Measurements from ENCODE around the gene PFDN1. TPM values are rescaled to one million over a fixed set of nuclear protein-coding genes. Genes with fewer than 3 reads are reported as not detected.

PFDN1 gene
- total RNA-seq, 2 experiments from 2014 or later = 49.1 to 50.6 TPM

DNA sequence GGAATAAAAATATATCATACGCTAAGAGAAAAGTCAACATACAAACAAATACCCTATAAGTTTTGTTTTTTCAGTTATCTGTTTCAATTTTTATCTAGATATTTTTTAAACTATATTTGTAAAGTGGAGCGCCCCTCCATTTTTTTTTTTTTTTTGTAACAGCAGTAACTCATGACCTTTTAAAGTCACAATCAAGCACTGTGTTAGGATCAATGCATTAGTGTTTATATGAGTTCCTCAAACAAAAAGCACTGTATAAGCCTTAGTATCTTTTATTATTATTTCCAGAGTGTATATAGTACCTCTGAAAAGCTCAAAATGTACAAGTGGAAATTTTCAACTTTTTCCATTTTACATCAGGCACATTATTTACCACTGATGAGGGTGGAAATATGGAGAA is 20.6 kb downstream of the PFDN1 start:
- TF ChIP-seq, protein P1, sequence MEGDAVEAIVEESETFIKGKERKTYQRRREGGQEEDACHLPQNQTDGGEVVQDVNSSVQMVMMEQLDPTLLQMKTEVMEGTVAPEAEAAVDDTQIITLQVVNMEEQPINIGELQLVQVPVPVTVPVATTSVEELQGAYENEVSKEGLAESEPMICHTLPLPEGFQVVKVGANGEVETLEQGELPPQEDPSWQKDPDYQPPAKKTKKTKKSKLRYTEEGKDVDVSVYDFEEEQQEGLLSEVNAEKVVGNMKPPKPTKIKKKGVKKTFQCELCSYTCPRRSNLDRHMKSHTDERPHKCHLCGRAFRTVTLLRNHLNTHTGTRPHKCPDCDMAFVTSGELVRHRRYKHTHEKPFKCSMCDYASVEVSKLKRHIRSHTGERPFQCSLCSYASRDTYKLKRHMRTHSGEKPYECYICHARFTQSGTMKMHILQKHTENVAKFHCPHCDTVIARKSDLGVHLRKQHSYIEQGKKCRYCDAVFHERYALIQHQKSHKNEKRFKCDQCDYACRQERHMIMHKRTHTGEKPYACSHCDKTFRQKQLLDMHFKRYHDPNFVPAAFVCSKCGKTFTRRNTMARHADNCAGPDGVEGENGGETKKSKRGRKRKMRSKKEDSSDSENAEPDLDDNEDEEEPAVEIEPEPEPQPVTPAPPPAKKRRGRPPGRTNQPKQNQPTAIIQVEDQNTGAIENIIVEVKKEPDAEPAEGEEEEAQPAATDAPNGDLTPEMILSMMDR (IDR thresholded peaks at IDR 0.05) = no peak
- DNase-seq = no peak
- no peaks in the 10 kb centered on the region for H3K9me3 Mint-ChIP-seq
- no peak overlapping the region for H3K4me3 Mint-ChIP-seq
- H3K27me3 Mint-ChIP-seq = no peaks in the 10 kb centered on the region
- H3K4me1 Mint-ChIP-seq (ENCODE audit: low read depth) = peaks cover 23% of the 10 kb centered on the region
- ATAC-seq = no peak
- no peak overlapping the region for H3K27ac Mint-ChIP-seq
- CTCF ChIA-PET = interaction anchor here (1.0 to 4.2 kb wide), 3 partner anchors 38 to 70 kb away, joined by 3 to 22 read pairs (median 3); no protein-coding TSS in a partner anchor
- intact Hi-C loops (cut with micrococcal nuclease) = no loop called here
- H3K36me3 Mint-ChIP-seq (ENCODE audit: low read depth) = peaks cover 7% of the 10 kb centered on the region
- POLR2A ChIA-PET = no interaction called here

DNA sequence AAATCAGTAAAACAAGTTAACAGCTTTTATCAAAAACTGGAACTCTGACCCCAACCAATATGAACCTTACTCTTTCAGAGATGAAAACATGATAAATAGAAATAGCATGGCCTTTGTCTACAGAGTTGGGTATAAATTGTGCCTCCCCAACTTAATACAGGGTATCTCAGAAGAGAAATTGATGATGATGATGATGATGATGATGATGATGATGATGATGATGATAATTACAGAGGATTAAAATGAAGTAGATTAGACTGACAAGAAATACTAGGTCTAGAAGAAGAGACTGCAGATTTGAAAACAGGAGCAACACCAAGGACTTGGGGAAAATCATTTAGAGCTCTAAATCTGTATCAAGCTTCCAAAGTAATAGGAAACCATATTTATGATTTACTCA is 27.1 kb downstream of the PFDN1 start:
- POLR2A ChIA-PET = interaction anchor here (0.8 kb wide), 1 partner anchor 14 kb away, joined by 3 read pairs; no protein-coding TSS in a partner anchor
- H3K27me3 Mint-ChIP-seq = no peaks in the 10 kb centered on the region
- ATAC-seq (no peak), DNase-seq (no peak)
- intact Hi-C loops (cut with micrococcal nuclease) = no loop called here
- peaks cover 18% of the 10 kb centered on the region for H3K36me3 Mint-ChIP-seq (ENCODE audit: low read depth)
- no peak overlapping the region for H3K4me3 Mint-ChIP-seq
- TF ChIP-seq, protein P1 (IDR thresholded peaks at IDR 0.05) = no peak
- CTCF ChIA-PET = interaction anchor here (1.2 to 1.8 kb wide), 5 partner anchors 12 to 97 kb away, joined by 3 to 6 read pairs (median 5); no protein-coding TSS in a partner anchor
- H3K4me1 Mint-ChIP-seq (ENCODE audit: low read depth) = peaks cover 20% of the 10 kb centered on the region
- H3K9me3 Mint-ChIP-seq = no peaks in the 10 kb centered on the region
- no peak overlapping the region for H3K27ac Mint-ChIP-seq

DNA sequence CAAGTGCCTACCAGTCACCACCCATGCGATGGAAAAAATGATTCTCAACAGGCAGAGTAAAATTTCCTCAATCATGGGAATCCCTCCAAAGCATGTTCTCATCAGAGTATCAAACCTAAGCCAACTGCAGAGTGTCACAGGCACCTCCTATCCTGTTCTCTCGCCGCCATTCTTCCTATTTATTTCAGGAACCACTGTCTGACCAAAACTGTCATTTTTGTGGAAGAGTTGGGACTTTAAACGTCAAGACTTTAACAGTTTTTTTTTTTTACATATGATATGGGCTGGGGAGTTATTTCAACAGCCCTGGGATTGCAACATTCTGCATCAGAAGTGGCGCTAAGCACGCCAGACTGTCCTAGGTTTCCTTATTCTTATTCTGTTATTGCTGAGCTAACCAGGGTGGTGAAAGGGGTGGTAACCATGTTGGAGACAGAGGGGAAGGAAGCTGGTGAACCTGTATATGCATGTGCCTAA is 29.5 kb downstream of the PFDN1 start:
- Mint-ChIP-seq H3K27me3 (no peaks in the 10 kb centered on the region), H3K9me3 (no peaks in the 10 kb centered on the region), H3K4me3 (no peak overlapping the region), H3K36me3 (ENCODE audit: low read depth) (peaks cover 17% of the 10 kb centered on the region), H3K27ac (peak overlapping the region; percentile 22), H3K4me1 (ENCODE audit: low read depth) (peaks cover 16% of the 10 kb centered on the region)
- POLR2A ChIA-PET = no interaction called here
- TF ChIP-seq, protein P1 (IDR thresholded peaks at IDR 0.05) = no peak
- CTCF ChIA-PET = interaction anchor here (0.8 to 1.3 kb wide), 4 partner anchors 13 to 79 kb away, joined by 3 read pairs; no protein-coding TSS in a partner anchor
- intact Hi-C loops (cut with micrococcal nuclease) = no loop called here
- DNase-seq (no peak), ATAC-seq (no peak)

DNA sequence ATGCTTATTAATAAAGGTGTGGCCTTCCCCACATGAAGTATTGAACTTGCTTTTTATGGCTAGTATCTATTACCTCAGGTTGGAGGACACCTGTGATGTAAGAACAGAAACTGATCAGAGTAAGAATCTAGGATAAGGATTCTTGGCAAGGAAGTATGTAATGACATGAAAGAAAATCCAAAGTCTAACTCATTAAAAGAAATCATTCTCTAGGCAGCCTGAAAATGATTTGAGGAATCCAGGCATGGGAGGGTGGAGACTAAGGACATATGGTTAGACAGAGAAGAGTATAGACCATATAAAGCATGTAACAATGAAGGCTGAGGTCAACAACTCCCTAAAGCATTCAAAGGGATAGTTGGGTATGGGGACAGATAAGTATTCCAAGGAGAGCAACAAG is 32.9 kb downstream of the PFDN1 start:
- H3K36me3 Mint-ChIP-seq (ENCODE audit: low read depth) = peaks cover 9% of the 10 kb centered on the region
- no peak for ATAC-seq
- intact Hi-C loops (cut with micrococcal nuclease) = no loop called here
- H3K27me3 Mint-ChIP-seq = no peaks in the 10 kb centered on the region
- H3K9me3 Mint-ChIP-seq = no peaks in the 10 kb centered on the region
- no peak overlapping the region for H3K4me3 Mint-ChIP-seq
- H3K4me1 Mint-ChIP-seq (ENCODE audit: low read depth) = peaks cover 39% of the 10 kb centered on the region
- TF ChIP-seq, protein P1 (IDR thresholded peaks at IDR 0.05) = no peak
- H3K27ac Mint-ChIP-seq = no peak overlapping the region
- ChIA-PET POLR2A (no interaction called here), CTCF (interaction anchor here (2.0 to 2.7 kb wide), 3 partner anchors 10 to 82 kb away, joined by 4 to 10 read pairs (median 10); no protein-coding TSS in a partner anchor)
- DNase-seq = no peak

DNA sequence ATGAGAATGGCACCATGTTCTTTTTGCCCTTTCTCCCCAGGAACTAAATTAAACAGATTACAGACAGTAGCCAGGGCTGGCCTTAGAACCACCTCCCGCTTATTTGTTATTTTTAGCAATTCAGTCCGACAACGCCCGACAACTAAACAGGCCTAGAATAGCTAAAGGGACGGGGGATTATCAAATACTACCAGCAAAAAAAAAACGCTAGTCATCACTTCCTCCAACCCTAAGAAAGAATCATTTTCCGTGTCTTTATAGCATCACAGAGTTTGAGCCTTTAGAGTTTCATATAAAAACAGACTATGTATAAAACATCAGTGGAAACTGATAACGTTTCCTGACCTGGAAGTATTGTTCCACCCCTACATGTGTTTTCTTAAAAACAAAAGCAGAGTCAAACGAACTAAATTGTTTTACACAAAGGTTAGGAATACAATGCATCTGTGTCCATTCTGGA is 35.3 kb downstream of the PFDN1 start:
- peaks cover 8% of the 10 kb centered on the region for H3K36me3 Mint-ChIP-seq (ENCODE audit: low read depth)
- peaks cover 36% of the 10 kb centered on the region for H3K4me1 Mint-ChIP-seq (ENCODE audit: low read depth)
- ChIA-PET CTCF (interaction anchor here (0.9 to 5.3 kb wide), 10 partner anchors 10 to 105 kb away, joined by 3 to 26 read pairs (median 4); no protein-coding TSS in a partner anchor), POLR2A (interaction anchor here (0.7 to 1.5 kb wide), 3 partner anchors 10 to 287 kb away, joined by 3 to 4 read pairs (median 3); no protein-coding TSS in a partner anchor)
- no peaks in the 10 kb centered on the region for H3K27me3 Mint-ChIP-seq
- peak overlapping the region; percentile 39 for H3K27ac Mint-ChIP-seq
- TF ChIP-seq, protein P1 (IDR thresholded peaks at IDR 0.05) = no peak
- H3K4me3 Mint-ChIP-seq = no peak overlapping the region
- DNase-seq = no peak
- peak; percentile 18 for ATAC-seq
- intact Hi-C loops (cut with micrococcal nuclease) = no loop called here
- H3K9me3 Mint-ChIP-seq = no peaks in the 10 kb centered on the region

Data from activated CD8-positive, alpha-beta T cell treated with anti-CD3 and anti-CD28 coated beads for 36 hours (primary cell).